OCI-LY3 (cell line): ENCODE data around the gene MCC.

Experiments used
- H2AFZ ChIP-seq: fragments of 200-600, 300-600 bp; shearing (Covaris generic); 2 replicates; pipeline ENCODE4 v1.6.0; 2014; ENCODE audit warnings: antibody characterized with exemption, low read depth, low read length
- H3K27ac ChIP-seq: fragments of 200-600, 300-600 bp; sonication (generic); 2 replicates; pipeline ENCODE4 v1.5.1; 2014; ENCODE audit warnings: mild to moderate bottlenecking, low read length, moderate library complexity, mixed read lengths
- H3K27me3 ChIP-seq: fragments of 200-600, 300-600 bp; sonication (generic); 2 replicates; pipeline ENCODE4 v1.6.1; 2014; ENCODE audit warnings: low read depth, low read length, mixed read lengths
- H3K36me3 ChIP-seq: fragments of 200-600, 300-600 bp; sonication (generic); replicated peaks from 2 replicates; pipeline ENCODE3; 2014; ENCODE audit warnings: low read depth, low read length, mixed read lengths
- H3K4me1 ChIP-seq: fragments of 300-600, 200-600 bp; sonication (generic); 2 replicates; pipeline ENCODE4 v1.6.1; 2014; ENCODE audit warnings: low read length, mixed read lengths
- H3K4me2 ChIP-seq: fragments of 200-600, 300-600 bp; sonication (generic); 2 replicates; pipeline ENCODE4 v1.6.1; 2014; ENCODE audit warnings: low read length, mixed read lengths
- H3K4me3 ChIP-seq: fragments of 300-600, 200-600 bp; sonication (generic); 2 replicates; pipeline ENCODE4 v1.5.1; 2014; ENCODE audit warnings: antibody characterized with exemption, mild to moderate bottlenecking, low read length, moderate library complexity
- H3K79me2 ChIP-seq: fragments of 300-600, 200-600 bp; shearing (Covaris generic); 2 replicates; pipeline ENCODE4 v1.6.1; 2014; ENCODE audit warnings: mild to moderate bottlenecking, low read length, mixed read lengths
- H3K9ac ChIP-seq: fragments of 300-600, 200-600 bp; shearing (Covaris generic); 2 replicates; pipeline ENCODE4 v1.6.0; 2014; ENCODE audit warnings: mild to moderate bottlenecking, low read length, moderate library complexity
- H3K9me3 ChIP-seq: fragments of 200-600, 300-600 bp; shearing (Covaris generic); 2 replicates; pipeline ENCODE4 v1.6.1; 2014; ENCODE audit warnings: low read length, mixed read lengths; ENCODE audit not compliant: insufficient read depth
- H4K20me1 ChIP-seq: fragments of 200-600, 300-600 bp; sonication (generic); 2 replicates; pipeline ENCODE4 v1.6.1; 2016; ENCODE audit warnings: low read length, mixed read lengths; ENCODE audit not compliant: insufficient read depth
- CTCF ChIP-seq: fragments of 200-600, 300-600 bp; sonication (generic); IDR thresholded peaks from 2 replicates; pipeline ENCODE4 v1.5.1; 2014; ENCODE audit warnings: antibody characterized with exemption, low read length, low read depth
- EZH2phosphoT487 ChIP-seq: fragments of 200-600 bp; shearing (Covaris generic); IDR thresholded peaks from 2 replicates; pipeline ENCODE4 v1.6.1; 2018; ENCODE audit warnings: antibody characterized with exemption, mixed run types, low read depth

Gene MCC

GRCh38 chr5:113117543-113118115 is 370.6 kb downstream of the MCC start:
- no peak overlapping the region for H3K4me3 ChIP-seq
- H3K27me3 ChIP-seq: no peaks in the 10 kb centered on the region
- TF ChIP-seq CTCF (no peak), EZH2phosphoT487 (no peak)
- H3K27ac ChIP-seq: no peak overlapping the region
- no peaks in the 10 kb centered on the region for H3K4me1 ChIP-seq
- no peaks in the 10 kb centered on the region for H3K9me3 ChIP-seq
- no peaks in the 10 kb centered on the region for H3K79me2 ChIP-seq
- no peaks in the 10 kb centered on the region for H3K36me3 ChIP-seq
- H3K9ac ChIP-seq: no peak overlapping the region
- H2AFZ ChIP-seq: no peak overlapping the region
- no peaks in the 10 kb centered on the region for H4K20me1 ChIP-seq
- no peak overlapping the region for H3K4me2 ChIP-seq

GRCh38 chr5:113115956-113116355 is 372.3 kb downstream of the MCC start:
- Histone ChIP-seq H3K36me3 (no peaks in the 10 kb centered on the region), H3K4me2 (no peak overlapping the region), H2AFZ (no peak overlapping the region)

GRCh38 chr5:113115061-113115460 is 373.2 kb downstream of the MCC start:
- Histone ChIP-seq H3K27ac (no peak overlapping the region), H3K9ac (no peak overlapping the region), H3K79me2 (no peaks in the 10 kb centered on the region), H3K27me3 (no peaks in the 10 kb centered on the region), H2AFZ (no peak overlapping the region), H3K4me3 (no peak overlapping the region), H3K36me3 (no peaks in the 10 kb centered on the region), H3K4me2 (no peak overlapping the region), H3K9me3 (no peaks in the 10 kb centered on the region), H3K4me1 (no peaks in the 10 kb centered on the region), H4K20me1 (no peaks in the 10 kb centered on the region)
- TF ChIP-seq CTCF (no peak), EZH2phosphoT487 (no peak)

More at GRCh38 chr5:113115956-113116355, 372.3 kb downstream of the MCC start:
- no peak overlapping the region for H3K9ac ChIP-seq
- no peaks in the 10 kb centered on the region for H3K9me3 ChIP-seq
- H3K27ac ChIP-seq: no peak overlapping the region
- H3K4me1 ChIP-seq: no peaks in the 10 kb centered on the region
- H3K4me3 ChIP-seq: no peak overlapping the region
- no peaks in the 10 kb centered on the region for H3K79me2 ChIP-seq
- H3K27me3 ChIP-seq: no peaks in the 10 kb centered on the region
- no peak for TF ChIP-seq CTCF
- TF ChIP-seq EZH2phosphoT487: no peak
- no peaks in the 10 kb centered on the region for H4K20me1 ChIP-seq

GRCh38 chr5:113114559-113114958 is 373.7 kb downstream of the MCC start:
- no peaks in the 10 kb centered on the region for H3K79me2 ChIP-seq
- no peak overlapping the region for H3K4me3 ChIP-seq
- H3K36me3 ChIP-seq: no peaks in the 10 kb centered on the region
- H2AFZ ChIP-seq: no peak overlapping the region
- no peak overlapping the region for H3K27ac ChIP-seq
- H3K27me3 ChIP-seq: no peaks in the 10 kb centered on the region
- no peaks in the 10 kb centered on the region for H3K4me1 ChIP-seq
- H4K20me1 ChIP-seq: no peaks in the 10 kb centered on the region
- H3K9me3 ChIP-seq: no peaks in the 10 kb centered on the region
- no peak overlapping the region for H3K4me2 ChIP-seq
- TF ChIP-seq CTCF: no peak
- no peak for TF ChIP-seq EZH2phosphoT487
- no peak overlapping the region for H3K9ac ChIP-seq
